CD4-positive, alpha-beta T cell treated with Interleukin-6 at 100 ng/mL for 8 hours (primary cell): Measurements from ENCODE around the gene SPINK4.

Experiments used
- DNase-seq: peaks from one replicate; pipeline ENCODE4 v3.0.0-alpha.2; 2020; ENCODE audit warnings: mixed read lengths, low spot score

SPINK4 gene

DNA sequence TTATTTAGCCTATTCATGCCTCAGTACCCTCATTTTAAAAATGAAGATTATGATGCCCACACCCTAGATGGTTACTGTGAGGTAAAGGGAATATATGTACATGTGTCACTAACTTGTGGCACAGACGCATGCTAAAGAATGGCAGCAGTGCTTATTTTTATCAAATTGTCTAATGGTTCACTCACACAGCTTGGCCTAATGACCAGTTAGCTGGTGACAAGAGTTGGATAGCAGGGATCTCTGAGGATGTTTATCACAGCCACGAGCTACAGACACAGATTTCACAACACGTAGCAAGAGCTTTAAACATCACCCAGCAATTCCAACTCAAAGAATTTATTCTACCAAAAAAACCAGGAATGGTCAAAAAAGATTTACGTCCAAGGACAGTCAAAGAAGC is 17.3 kb downstream of the SPINK4 start:
- no peak for DNase-seq

GRCh38 chr9:33260372-33260771 is 20.4 kb downstream of the SPINK4 start:
- no peak for DNase-seq

DNA sequence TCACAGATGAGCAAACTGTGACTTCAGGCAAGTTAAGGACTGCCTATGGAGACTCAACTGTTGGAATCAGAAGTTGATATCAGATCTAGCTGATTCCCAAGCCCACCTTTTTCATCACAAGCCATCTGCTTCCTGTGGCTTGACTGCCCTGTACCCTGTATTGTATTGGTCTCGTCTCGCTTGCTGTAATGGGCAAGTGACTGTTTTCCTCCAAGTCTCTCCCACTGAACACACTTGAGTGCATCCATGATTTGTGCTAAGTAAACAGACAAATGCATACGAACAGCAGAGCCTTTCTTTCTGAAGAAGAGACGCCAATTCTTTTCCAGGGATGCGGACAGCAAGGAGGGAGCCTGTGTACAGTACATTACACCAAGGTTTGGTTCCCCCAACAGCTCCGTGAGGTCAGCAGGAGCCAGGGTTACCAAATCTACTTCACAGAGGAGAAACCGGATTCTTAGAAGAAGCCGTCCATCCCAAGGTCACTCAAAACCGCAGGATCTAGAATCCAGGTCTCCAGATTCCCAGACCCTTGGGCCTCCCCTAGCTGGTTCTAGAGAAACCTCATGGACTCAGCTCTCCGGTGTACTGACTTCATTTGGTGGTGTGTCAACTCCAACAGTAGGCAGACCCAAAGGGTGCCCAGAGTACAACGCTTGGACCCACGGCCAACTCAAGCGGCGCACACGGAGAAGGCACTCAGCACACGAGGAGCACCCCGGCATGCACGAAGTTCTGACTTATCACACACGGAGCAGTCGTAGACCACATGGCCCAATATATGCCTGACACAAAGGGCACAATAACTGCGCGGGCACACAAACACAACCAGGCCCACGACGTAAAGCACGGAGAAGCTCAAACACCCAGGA is 23.4 kb downstream of the SPINK4 start:
- no peak for DNase-seq

DNA sequence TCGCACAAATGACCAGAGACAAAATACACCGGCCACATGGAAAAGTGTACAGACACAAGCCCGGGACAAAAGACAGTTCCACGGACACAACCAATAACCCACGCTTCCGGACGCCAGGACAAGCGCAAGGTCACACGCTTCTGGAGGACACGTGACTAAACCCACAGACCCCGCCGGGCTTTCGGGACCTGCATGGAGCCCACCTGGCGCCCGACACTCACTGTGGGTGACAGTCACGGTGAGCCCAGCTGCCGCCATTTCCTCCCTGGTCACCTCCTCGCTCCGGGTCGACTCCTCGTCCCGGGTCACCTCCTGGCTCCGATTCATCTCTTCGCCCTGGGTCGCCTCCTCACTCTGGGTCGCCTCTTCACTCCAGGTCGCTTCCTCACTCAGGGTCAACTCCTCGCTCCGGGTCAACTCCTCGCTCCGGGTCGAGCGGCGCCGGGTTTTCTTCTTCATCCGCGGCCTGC is 24.1 kb downstream of the SPINK4 start:
- peak; percentile 14 for DNase-seq

- DNase-seq: peak; percentile 100
These were observed 24.7 kb downstream of the SPINK4 start, which contains the start of the genes BAG1 and CHMP5 for GRCh38 chr9:33264473-33265177. BAG1 (minus strand) TSS chr9:33264708. CHMP5 (plus strand) TSS chr9:33265049; CDS start chr9:33265079, 30 bp downstream.

- no peak for DNase-seq
These were observed 25.4 kb downstream of the SPINK4 start for GRCh38 chr9:33265211-33265865.

GRCh38 chr9:33267151-33267767 is 27.3 kb downstream of the SPINK4 start:
- no peak for DNase-seq

DNA sequence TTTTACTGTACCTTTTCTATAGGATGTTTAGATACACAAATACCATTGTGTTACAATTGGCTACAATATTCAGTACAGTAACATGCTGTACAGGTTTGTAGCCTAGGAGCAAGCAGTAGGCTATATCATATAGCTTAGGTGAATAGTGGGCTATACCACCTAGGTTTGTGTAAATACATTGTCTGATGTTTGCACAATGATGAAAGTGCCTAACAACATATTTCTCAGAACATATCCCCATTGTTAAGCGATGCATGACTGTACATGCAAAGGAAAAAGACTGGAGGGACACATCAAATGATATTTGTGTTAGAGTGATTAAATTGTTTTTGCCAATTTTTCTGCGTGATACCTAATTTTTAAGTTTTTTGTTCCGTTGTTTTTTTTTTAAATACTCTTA is 30.2 kb downstream of the SPINK4 start:
- DNase-seq: no peak

DNA sequence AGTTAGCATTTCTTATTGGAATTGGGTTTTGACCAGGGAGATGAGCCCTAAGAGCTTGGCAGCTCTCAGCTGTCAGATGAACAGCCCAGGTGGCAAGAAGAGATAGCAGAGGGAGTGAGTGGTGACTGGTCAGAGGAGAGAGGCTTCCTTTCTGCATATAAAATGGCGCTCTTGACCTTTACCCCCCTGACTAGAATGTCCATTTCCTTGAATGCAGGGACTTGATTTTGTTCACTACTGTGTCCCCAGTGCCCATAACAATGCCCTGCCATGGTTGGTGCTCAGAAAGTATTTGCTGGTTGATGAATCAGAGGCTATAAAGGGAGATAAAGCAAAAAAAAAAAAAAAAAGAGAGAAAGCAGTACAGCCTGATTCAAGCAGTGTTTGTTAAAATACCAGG is 32.1 kb downstream of the SPINK4 start:
- DNase-seq: no peak

DNA sequence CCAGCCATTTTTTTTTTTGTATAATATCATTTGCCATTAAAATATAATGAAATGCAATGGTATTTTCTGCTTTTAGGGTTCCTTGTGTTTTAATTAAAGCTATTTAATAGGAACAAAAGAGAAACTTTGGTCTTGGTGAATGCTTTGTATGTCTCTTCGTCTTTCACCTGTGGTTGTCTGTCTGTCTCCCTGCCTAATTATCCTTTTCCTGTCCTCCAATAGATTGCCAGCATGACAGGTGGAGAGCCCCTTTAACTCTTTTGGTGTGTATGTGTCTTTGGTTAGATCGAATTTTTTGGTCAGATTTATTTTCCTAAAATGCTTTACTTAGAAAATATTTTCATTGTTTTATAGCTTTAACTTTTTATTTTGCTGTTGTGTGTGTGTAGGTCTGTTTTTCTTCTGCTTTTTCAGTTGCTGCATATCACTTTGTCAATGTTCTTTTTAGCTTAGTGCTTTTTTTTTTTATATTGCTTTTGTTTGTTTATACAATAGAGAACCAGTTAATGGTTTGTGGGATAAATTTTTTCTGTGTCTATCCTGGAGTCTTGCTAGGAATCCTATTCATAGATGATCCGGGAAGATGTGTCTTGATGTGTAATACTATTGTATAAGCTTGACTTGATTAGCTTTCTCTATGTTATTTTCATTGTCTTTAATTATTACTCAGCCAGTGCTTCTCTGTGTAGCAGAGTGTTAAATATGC is 33.5 kb downstream of the SPINK4 start:
- no peak for DNase-seq

GRCh38 chr9:33273972-33274328 is 34.0 kb downstream of the SPINK4 start:
- DNase-seq: no peak

- DNase-seq: no peak
These were observed 37.5 kb downstream of the SPINK4 start for GRCh38 chr9:33277484-33277883.

GRCh38 chr9:33285502-33285901 is 45.5 kb downstream of the SPINK4 start:
- no peak for DNase-seq

DNA sequence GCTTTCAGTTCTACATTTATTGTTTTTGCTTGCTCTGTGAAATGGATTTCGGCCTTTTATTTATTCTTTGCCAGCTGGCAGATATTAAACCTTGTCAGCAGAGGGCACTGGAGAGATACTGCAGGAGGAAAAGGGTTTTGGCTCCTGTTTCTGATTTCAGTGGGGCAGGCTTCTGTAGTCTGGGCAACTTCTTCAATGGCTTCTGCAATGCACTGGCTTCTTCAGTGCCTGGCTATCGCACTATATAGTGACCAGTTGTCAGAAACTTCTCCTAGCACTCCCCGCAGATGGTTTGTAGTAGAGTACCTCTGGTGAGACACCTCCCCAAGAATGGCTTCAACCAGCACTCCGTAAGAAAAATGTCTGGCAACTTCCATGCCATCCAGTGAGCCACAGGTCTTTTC is 47.1 kb downstream of the SPINK4 start:
- peak; percentile 70 for DNase-seq

GRCh38 chr9:33288235-33288634 is 48.3 kb downstream of the SPINK4 start:
- no peak for DNase-seq

DNA sequence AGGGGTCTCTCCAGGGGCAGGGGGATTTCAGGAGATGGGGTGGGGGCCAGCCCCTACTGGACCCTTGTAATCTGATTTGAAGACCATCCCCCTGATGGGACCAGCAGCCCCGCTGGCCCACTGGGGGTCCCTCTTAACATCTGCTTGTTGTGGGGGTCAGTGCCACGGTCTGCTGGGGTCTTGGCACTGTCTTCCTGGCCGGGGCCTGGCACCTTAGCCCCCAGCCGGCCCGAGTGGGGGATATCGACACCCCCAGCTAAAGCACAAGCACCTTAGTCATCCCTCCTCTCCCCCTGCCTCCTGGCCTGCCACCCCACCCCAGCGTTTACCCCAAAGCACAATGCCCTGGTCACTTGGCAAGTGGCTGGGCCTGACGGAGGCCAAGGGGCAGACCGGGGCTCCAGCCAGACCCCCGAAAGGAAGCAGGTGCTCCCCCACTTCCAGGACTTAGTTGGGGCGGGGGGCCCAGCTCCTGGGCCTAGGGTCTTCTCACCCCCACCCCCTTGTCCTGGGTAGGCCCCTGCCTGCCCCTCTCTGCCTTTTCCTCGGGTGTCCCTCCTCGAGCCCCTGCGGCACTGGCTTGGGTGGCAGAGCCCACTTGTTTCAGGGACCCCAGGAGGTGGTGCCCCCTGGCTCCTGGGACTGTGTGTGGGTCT is 49.0 kb downstream of the SPINK4 start:
- no peak for DNase-seq

DNA sequence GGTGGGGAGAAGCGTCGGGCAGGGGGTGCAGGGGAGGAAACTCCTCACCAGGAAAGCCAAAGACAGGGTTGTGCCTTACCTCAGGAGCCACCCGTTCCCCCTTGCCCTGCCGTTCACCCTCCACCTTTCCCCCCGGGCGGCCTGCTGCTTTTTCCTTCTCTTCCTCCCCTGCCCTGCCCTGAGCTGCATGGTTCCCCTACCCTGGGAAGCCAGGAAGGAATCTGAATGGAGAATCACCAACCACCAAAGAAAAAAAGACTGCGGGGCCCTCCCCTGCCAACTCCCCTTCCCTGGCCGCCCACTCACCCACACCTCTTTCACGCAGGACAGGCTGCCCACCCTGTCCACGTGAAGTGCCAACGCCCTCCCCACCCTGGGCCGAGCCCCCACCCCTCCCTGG is 49.5 kb downstream of the SPINK4 start:
- DNase-seq: no peak

GRCh38 chr9:33289936-33290246 is 49.9 kb downstream of the SPINK4 start:
- no peak for DNase-seq

DNA sequence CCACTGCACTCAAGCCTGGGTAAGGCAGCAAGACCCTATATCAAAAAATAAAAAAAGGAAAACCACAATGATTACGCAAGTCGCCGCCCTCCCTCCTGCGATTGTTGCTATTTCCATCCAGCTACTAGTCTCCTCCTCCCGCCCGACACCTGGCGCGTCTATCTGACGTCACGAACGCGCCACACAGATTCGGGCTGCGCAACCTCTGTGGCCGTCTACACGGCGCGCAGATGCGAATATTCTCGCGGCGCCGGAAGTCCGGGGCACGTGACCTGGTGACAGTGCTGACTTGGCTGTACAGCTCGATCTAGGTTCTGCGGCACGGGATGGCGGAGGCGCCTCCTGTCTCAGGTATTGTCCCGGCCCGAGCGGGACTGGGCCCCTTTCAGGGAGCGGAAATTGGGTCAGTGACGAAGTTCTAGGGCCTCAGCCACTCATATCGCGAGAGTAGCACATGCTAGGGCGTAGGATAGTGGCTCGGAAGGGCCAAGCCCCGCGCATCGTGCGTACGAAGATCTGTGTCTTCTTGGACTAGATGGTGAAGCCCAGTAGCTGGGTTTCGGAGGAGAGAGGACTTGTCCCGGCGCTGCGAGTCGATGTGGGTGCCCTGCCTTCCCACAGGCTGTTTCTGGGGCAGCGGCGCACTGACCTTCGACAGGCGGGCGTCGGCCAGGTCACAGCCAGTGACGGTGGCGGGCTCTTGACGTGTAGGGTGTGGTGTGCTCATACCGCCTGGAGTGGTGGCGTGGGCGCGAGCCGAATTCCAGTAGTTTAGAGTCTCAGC is 50.5 kb downstream of the SPINK4 start, which contains the start of gene NFX1:
Gene NFX1 (plus strand): TSS at position 270 of the 784 bp plus-strand sequence. CDS start 57 bp downstream, at position 327.
- peak; percentile 98 for DNase-seq

DNA sequence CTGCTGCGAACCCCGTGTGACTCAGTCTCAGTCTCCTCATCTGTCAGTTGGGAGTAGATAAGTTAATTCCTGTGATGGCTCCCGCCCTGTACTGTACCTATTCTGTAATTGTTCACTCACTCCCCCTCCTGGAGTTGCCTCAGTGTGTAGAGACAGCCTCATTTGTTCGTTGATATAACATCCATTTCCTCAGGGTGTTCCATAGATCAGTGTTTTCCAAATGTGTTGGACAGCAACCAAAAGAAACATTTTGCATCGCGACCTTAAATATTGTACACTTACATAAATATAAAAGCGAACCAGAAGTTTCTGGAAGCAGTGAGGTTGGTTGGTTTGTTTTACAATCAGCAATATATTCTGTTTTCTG is 51.0 kb downstream of the SPINK4 start:
- no peak for DNase-seq
